RWPE1 (cell line): ENCODE results near the gene PLXNC1.
"Not testable (repeated sequence)": the region's sequence is repeated elsewhere in the genome, so short reads cannot be mapped to it uniquely, and the experiment has no call there.

Source experiments
- CTCF ChIA-PET: fragments of 350-600 bp; sonication (Branson Sonifier 250); formaldehyde crosslinking; extraction: SDS; loops from one replicate; lab custom pipeline; 2021; lab: Yijun Ruan, JAX
- POLR2A ChIA-PET: fragments of 400-600 bp; formaldehyde crosslinking; extraction: SDS; loops from one replicate; lab custom pipeline; 2020; ENCODE audit warnings: antibody characterized with exemption; ENCODE audit not compliant: low non-redundant PET; lab: Yijun Ruan, JAX
- DNase-seq: peaks from one replicate; pipeline ENCODE4 v3.0.0; 2012; ENCODE audit warnings: low spot score
- H3K27ac ChIP-seq: fragments of 450-650 bp; 2 replicates; pipeline ENCODE4 v1.5.1; 2017
- TF ChIP-seq, protein P1 (sequence below): fragments of 450-650 bp; conservative IDR thresholded peaks from 2 replicates; pipeline ENCODE4 v1.5.1; 2017; ENCODE audit warnings: low read depth, mild to moderate bottlenecking

The PLXNC1 gene

DNA sequence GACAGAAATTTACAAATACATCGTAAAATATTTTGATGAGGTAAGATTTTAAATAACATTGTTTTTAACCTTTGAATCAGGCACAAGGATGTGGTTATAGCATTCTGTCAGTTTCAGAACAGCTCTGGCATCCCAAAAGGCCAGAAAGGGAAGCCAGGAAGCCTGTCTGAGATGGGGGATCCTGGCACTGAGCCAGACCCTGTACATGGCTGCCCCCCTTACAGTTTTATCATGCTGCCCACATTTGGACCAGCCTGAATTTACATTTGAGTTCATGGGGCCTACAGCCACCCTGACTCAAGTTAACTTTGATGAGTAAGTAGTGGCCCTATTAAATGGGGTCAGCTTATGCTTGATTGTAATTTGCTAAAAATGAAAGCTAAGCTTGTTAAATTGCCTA is 155.6 kb downstream of the PLXNC1 start:
- DNase-seq = no peak
- H3K27ac ChIP-seq = no peak overlapping the region
- ChIA-PET POLR2A (no interaction called here), CTCF (interaction anchor here (0.6 to 0.8 kb wide), 2 partner anchors 177 to 516 kb away, joined by 3 to 4 read pairs; no protein-coding TSS in a partner anchor)
- TF ChIP-seq, protein P1, sequence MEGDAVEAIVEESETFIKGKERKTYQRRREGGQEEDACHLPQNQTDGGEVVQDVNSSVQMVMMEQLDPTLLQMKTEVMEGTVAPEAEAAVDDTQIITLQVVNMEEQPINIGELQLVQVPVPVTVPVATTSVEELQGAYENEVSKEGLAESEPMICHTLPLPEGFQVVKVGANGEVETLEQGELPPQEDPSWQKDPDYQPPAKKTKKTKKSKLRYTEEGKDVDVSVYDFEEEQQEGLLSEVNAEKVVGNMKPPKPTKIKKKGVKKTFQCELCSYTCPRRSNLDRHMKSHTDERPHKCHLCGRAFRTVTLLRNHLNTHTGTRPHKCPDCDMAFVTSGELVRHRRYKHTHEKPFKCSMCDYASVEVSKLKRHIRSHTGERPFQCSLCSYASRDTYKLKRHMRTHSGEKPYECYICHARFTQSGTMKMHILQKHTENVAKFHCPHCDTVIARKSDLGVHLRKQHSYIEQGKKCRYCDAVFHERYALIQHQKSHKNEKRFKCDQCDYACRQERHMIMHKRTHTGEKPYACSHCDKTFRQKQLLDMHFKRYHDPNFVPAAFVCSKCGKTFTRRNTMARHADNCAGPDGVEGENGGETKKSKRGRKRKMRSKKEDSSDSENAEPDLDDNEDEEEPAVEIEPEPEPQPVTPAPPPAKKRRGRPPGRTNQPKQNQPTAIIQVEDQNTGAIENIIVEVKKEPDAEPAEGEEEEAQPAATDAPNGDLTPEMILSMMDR = no peak

DNA sequence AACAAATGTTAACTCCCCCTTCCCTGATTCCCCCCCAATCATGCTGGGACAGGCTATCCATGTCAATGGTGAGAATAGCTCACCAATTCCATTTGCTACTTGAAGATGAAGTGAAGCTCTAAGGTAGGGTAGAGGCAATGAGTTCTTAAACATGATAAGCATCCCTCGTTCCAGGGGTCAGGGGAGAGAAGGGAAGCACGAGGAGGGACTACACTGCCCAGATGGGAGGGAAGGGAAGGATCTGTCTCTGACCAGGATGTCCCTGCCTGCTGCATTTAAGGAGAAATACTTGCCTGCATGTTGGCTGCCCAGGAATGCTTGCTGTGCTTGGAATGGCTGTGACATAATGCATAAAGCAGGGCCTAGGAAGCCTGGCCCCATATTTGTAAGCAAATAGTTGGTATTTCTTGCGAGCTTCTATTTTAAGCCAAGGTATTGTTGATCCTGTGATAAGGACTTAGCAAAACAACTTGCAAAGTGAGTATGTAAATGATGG is 156.2 kb downstream of the PLXNC1 start:
- H3K27ac ChIP-seq = no peak overlapping the region
- ChIA-PET CTCF (interaction anchor here (0.5 to 0.6 kb wide), 2 partner anchors 51 to 516 kb away, joined by 4 read pairs; no protein-coding TSS in a partner anchor), POLR2A (no interaction called here)
- TF ChIP-seq, protein P1 = no peak
- no peak for DNase-seq

DNA sequence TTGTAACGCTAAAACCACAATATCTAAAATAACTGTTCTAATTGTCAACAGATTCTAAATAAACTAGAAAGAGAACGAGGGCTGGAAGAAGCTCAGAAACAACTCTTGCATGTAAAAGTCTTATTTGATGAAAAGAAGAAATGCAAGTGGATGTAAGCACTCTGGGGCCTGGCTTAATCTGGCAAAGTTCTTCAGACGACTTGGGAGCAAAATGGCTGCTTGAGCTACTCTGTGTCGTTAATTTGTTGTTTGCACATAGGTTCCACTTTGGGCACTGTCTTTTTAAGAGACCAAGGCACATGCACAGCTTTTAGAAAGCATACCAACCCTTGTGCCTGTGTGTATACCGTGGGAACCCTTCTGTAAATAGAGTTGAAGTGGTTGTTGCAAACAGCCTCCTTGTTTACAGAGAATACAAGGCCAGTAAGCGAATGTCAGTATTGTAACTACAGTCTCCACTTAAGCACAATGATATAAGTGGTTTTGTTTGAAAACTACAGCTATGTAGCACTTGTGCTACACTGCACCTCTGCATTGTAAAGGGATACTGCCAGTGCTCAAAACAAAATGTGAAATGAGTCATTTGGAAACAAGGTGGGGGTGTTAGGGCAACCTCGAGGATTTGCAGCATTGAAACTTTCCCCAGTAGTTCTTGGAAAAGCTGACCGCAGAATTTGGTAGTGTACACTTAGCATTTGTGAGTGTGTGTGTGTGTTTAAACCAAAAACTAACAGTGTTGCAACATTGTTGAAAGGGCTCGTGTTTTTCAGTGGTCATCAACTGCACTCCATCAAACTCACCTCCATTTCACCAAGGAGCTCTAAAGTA is 157.0 kb downstream of the PLXNC1 start:
- TF ChIP-seq, protein P1 = no peak
- ChIA-PET POLR2A (no interaction called here), CTCF (interaction anchor here (0.5 to 0.6 kb wide), 2 partner anchors 52 to 1075 kb away, joined by 4 read pairs; no protein-coding TSS in a partner anchor)
- H3K27ac ChIP-seq = no peak overlapping the region
- no peak for DNase-seq

DNA sequence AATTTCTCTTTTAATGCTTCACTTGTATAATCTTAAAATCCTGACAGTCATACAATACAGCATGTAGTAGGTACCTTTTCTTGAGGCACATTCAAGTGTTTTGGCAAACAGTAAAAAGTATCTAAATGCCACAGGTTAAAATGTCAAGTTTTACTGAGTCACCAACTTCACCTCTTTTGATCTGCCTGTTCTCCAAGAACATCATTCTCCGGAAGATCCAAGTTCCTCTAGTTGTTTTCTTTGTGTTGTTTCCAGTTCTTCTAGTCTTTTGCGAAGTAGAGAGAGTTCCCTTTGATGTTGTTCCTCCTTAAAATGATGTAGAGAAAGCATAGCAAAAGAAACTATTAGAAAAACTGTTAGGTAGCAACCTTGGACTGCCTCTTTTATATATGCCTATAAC is 160.2 kb downstream of the PLXNC1 start:
- CTCF ChIA-PET = no interaction called here
- no peak for DNase-seq
- TF ChIP-seq, protein P1 = no peak
- POLR2A ChIA-PET = no interaction called here
- no peak overlapping the region for H3K27ac ChIP-seq

DNA sequence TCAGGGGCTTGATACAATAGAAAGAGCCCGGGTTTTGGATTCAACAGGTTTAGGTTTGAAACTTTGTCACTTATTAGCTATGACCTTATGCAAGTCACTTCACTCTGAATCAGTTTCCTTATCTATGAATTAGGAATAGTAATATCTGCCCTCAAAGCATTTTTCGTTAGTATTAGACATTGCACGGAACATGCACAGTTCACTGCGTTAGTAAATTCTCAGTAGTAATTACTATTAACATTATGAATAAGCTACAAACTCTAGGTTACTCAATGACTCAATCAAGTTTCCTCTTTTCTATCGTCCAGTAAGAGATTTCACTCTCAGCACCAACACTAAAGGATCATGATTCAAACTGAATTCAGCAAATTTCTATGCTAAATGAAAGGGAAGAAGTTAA is 161.0 kb downstream of the PLXNC1 start:
- POLR2A ChIA-PET = no interaction called here
- CTCF ChIA-PET = no interaction called here

DNA sequence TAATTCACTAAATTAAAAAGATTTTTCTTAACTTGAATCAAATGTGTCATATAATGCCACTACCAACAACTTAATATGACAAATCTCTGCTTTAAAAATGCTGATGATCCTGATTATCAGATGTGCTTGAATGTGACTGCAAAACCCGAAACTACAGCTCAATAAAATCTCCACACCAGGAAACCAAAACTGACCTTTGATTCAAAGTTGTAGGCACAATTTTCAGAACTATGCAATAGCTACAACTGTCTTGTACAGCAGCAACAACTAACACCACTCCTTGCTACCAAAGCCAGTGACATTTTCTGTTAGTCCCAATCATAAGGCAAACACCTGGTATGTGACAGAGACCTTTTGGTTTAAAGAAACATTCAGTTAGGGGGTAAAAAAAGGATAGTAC is 164.0 kb downstream of the PLXNC1 start:
- CTCF ChIA-PET = no interaction called here
- no peak overlapping the region for H3K27ac ChIP-seq
- TF ChIP-seq, protein P1 = no peak
- no peak for DNase-seq
- POLR2A ChIA-PET = no interaction called here

More for the DNA sequence above, 161.0 kb downstream of the PLXNC1 start:
- DNase-seq = no peak
- H3K27ac ChIP-seq = no peak overlapping the region
- TF ChIP-seq, protein P1 = no peak

DNA sequence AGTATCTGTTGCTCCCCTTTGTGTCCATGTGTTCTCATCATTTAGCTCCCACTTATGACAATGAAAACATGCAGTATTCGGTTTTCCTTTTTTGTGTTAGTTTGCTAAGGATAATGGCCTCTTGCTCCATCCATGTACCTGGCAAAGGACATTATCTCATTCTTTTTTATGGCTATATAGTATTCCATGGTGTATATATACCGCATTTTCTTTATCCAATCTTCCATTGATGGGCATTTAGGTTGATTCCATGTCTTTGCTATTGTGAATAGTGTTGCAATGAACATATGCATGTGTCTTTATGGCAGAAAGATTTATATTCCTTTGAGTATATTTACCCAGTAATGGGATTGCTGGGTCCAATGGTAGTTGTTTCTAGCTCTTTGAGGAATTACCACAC is 168.2 kb downstream of the PLXNC1 start:
- DNase-seq, H3K27ac ChIP-seq, POLR2A ChIA-PET: not testable (repeated sequence)
- CTCF ChIA-PET = interaction anchor here (0.6 kb wide), 1 partner anchor 118 kb away, joined by 4 read pairs; no protein-coding TSS in a partner anchor
